DND-41 (cell line): ENCODE results near the gene TBXAS1.

Experiments used
- ATAC-seq: fragments of 200-7000 bp; cut with Tn5 transposase; 3 replicates; pipeline ENCODE4 v1.9.1; 2021; ENCODE audit warnings: low read depth; ENCODE audit not compliant: insufficient read depth
- DNase-seq: peaks from one replicate; pipeline ENCODE4 v3.0.0-alpha.2; 2020
- H2AFZ ChIP-seq: 2 replicates; pipeline ENCODE4 v1.6.0; 2012; ENCODE audit warnings: low read depth, low read length
- H3K27ac ChIP-seq: 2 replicates; pipeline ENCODE4 v1.5.1; 2012; ENCODE audit warnings: low read length, inconsistent platforms
- H3K27me3 ChIP-seq: fragments of 200-600 bp; sonication (generic); 2 replicates; pipeline ENCODE4 v1.6.0; 2012; ENCODE audit warnings: low read length, mild to moderate bottlenecking, inconsistent platforms; ENCODE audit not compliant: insufficient read depth, poor library complexity
- H3K36me3 ChIP-seq: 2 replicates; pipeline ENCODE4 v1.5.1; 2012; ENCODE audit warnings: low read length, inconsistent platforms; ENCODE audit not compliant: insufficient read depth
- H3K4me1 ChIP-seq: 2 replicates; pipeline ENCODE4 v1.5.1; 2012; ENCODE audit warnings: mild to moderate bottlenecking, low read length; ENCODE audit not compliant: insufficient read depth
- H3K4me2 ChIP-seq: 2 replicates; pipeline ENCODE4 v1.6.0; 2012; ENCODE audit warnings: mild to moderate bottlenecking, moderate library complexity, low read length, inconsistent platforms; ENCODE audit not compliant: insufficient read depth
- H3K4me3 ChIP-seq, 2 experiments: fragments of 200-600 bp in 1 of 2; shearing (Covaris generic) in 1 of 2; 2 replicates each; pipeline ENCODE4 v1.5.1; 2012 to 2016; ENCODE audit warnings: inconsistent platforms in 2 of 2, low read length in 2 of 2, mild to moderate bottlenecking in 2 of 2, low read depth in 1 of 2, moderate library complexity in 1 of 2
- H3K79me2 ChIP-seq: 2 replicates; pipeline ENCODE4 v1.6.0; 2012; ENCODE audit warnings: low read length, inconsistent platforms; ENCODE audit not compliant: insufficient read depth
- H3K9ac ChIP-seq: 2 replicates; pipeline ENCODE4 v1.6.0; 2012; ENCODE audit warnings: low read depth, mild to moderate bottlenecking, inconsistent platforms, low read length, moderate library complexity
- H3K9me3 ChIP-seq: 2 replicates; pipeline ENCODE4 v1.5.1; 2012; ENCODE audit warnings: low read length, moderate library complexity, mild to moderate bottlenecking, inconsistent platforms; ENCODE audit not compliant: insufficient read depth, severe bottlenecking
- H4K20me1 ChIP-seq: 2 replicates; pipeline ENCODE4 v1.6.0; 2012; ENCODE audit warnings: low read length; ENCODE audit not compliant: insufficient read depth
- EZH2 ChIP-seq: IDR thresholded peaks from 3 replicates; pipeline ENCODE4 v1.6.1; 2012; ENCODE audit warnings: borderline replicate concordance, low read depth, mild to moderate bottlenecking, moderate library complexity, low read length, inconsistent platforms; ENCODE audit not compliant: severe bottlenecking
- TF ChIP-seq, protein P1 (sequence below): IDR thresholded peaks from 2 replicates; pipeline ENCODE4 v1.5.1; 2012; ENCODE audit warnings: borderline replicate concordance, low read length, moderate library complexity, mild to moderate bottlenecking; ENCODE audit not compliant: poor library complexity, severe bottlenecking; ENCODE audit errors: extremely low read depth

The TBXAS1 gene

DNA sequence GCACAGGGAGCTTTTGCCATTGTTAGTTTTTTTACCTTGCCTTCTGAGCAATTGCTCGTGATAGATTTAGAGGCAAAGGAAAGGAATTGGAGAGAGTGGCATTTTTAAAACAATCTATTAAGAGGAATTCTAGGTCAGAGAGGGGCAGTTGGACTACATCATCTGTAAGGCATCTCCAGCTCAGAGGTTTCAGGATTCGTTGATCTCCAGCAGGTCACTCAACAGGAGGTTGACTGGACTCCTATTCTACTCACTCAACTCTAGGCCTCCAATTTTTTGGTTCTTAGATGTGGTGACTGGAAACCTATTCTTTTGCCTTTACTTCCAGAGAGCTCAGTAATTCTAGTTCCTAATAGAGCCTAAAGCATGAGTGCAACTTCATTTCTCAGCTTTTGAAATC, 42.8 kb downstream of the TBXAS1 start:
- Histone ChIP-seq H2AFZ (no peak overlapping the region), H3K27me3 (no peaks in the 10 kb centered on the region), H3K4me2 (no peak overlapping the region), H3K79me2 (no peaks in the 10 kb centered on the region), H3K36me3 (no peaks in the 10 kb centered on the region), H3K9ac (no peak overlapping the region), H3K27ac (no peak overlapping the region), H3K4me1 (no peaks in the 10 kb centered on the region), H4K20me1 (no peaks in the 10 kb centered on the region), H3K9me3 (no peaks in the 10 kb centered on the region), H3K4me3 (no peak overlapping the region)
- ATAC-seq (no peak), DNase-seq (no peak)
- TF ChIP-seq EZH2: no peak
- TF ChIP-seq, protein P1, sequence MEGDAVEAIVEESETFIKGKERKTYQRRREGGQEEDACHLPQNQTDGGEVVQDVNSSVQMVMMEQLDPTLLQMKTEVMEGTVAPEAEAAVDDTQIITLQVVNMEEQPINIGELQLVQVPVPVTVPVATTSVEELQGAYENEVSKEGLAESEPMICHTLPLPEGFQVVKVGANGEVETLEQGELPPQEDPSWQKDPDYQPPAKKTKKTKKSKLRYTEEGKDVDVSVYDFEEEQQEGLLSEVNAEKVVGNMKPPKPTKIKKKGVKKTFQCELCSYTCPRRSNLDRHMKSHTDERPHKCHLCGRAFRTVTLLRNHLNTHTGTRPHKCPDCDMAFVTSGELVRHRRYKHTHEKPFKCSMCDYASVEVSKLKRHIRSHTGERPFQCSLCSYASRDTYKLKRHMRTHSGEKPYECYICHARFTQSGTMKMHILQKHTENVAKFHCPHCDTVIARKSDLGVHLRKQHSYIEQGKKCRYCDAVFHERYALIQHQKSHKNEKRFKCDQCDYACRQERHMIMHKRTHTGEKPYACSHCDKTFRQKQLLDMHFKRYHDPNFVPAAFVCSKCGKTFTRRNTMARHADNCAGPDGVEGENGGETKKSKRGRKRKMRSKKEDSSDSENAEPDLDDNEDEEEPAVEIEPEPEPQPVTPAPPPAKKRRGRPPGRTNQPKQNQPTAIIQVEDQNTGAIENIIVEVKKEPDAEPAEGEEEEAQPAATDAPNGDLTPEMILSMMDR: no peak

DNA sequence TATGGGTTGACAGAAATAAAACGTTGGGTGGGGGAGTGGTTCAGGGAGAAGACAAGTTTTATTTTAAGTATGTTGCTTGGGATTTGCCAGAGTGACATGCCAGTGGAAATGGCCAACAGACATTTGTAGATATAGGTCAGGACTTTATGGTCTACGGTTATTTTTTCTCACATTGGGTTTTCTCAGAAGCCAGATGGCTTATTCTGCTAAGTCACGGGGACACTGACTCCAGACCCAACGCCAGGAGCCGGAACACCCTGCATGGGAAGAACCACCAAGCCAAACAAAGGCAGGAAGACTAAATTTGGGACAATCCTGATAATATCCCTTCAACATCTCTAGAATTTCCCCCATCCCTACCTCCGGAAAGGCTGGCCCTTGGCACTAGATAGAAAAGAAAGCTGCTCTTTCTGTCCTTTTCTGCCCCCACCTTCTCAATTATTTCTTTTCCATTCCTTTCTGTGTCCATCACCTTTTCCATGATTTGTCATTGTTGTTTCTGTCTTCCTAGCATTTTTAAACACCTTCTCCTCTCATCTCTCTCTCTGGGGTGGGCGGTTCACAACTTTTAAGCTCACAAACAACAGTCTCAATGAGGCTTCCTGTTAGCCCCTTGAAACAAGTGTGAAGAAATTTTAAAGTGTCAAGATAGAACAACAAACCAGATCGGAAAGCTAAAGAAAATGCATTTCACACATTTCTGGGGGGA, 44.7 kb downstream of the TBXAS1 start:
- Histone ChIP-seq H2AFZ (no peak overlapping the region), H3K4me3 (no peak overlapping the region)

DNA sequence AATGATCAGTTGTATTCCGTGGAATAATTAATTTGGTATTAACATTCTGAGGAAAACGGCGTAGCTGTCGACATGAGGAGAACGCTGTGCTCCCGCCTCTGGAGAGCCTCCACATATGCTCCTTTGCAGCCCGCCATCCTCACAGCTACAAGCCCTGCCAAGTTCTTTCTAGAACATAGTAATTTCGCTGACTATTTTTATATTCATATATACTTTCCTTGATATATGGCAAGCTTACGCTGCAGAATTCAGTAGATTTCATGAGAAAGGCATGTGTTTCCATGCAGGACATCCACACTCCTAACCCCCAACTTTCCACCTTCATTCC, 45.2 kb downstream of the TBXAS1 start:
- no peaks in the 10 kb centered on the region for H3K36me3 ChIP-seq
- no peak overlapping the region for H3K4me3 ChIP-seq
- no peak overlapping the region for H3K9ac ChIP-seq
- H3K79me2 ChIP-seq: no peaks in the 10 kb centered on the region
- no peak overlapping the region for H3K4me2 ChIP-seq
- H2AFZ ChIP-seq: no peak overlapping the region
- H3K27ac ChIP-seq: no peak overlapping the region
- ATAC-seq: no peak
- DNase-seq: no peak
- H4K20me1 ChIP-seq: no peaks in the 10 kb centered on the region
- H3K4me1 ChIP-seq: no peaks in the 10 kb centered on the region
- no peak for TF ChIP-seq EZH2
- TF ChIP-seq, protein P1: no peak
- H3K9me3 ChIP-seq: no peaks in the 10 kb centered on the region
- H3K27me3 ChIP-seq: no peaks in the 10 kb centered on the region

More for the DNA sequence above, 44.7 kb downstream of the TBXAS1 start:
- no peak overlapping the region for H3K9ac ChIP-seq
- H3K79me2 ChIP-seq: no peaks in the 10 kb centered on the region
- H3K27ac ChIP-seq: no peak overlapping the region
- ATAC-seq (no peak), DNase-seq (no peak)
- TF ChIP-seq, protein P1: no peak
- no peak for TF ChIP-seq EZH2
- H3K9me3 ChIP-seq: no peaks in the 10 kb centered on the region
- no peaks in the 10 kb centered on the region for H3K4me1 ChIP-seq
- no peak overlapping the region for H3K4me2 ChIP-seq
- no peaks in the 10 kb centered on the region for H3K27me3 ChIP-seq
- H3K36me3 ChIP-seq: no peaks in the 10 kb centered on the region
- no peaks in the 10 kb centered on the region for H4K20me1 ChIP-seq
